GM18858 (cell line): Measurements from ENCODE around the gene SEMA4F.
A peak's percentile ranks its signal among the peaks of the same experiment; 100 is the strongest.
"Not testable (repeated sequence)": the region's sequence is repeated elsewhere in the genome, so short reads cannot be mapped to it uniquely, and the experiment has no call there.

Experiments
- ATAC-seq: cut with Tn5 transposase; IDR thresholded peaks from one replicate; pipeline ENCODE4 v1.9.1; 2021; ENCODE audit not compliant: unreplicated experiment

The SEMA4F gene, protein sequence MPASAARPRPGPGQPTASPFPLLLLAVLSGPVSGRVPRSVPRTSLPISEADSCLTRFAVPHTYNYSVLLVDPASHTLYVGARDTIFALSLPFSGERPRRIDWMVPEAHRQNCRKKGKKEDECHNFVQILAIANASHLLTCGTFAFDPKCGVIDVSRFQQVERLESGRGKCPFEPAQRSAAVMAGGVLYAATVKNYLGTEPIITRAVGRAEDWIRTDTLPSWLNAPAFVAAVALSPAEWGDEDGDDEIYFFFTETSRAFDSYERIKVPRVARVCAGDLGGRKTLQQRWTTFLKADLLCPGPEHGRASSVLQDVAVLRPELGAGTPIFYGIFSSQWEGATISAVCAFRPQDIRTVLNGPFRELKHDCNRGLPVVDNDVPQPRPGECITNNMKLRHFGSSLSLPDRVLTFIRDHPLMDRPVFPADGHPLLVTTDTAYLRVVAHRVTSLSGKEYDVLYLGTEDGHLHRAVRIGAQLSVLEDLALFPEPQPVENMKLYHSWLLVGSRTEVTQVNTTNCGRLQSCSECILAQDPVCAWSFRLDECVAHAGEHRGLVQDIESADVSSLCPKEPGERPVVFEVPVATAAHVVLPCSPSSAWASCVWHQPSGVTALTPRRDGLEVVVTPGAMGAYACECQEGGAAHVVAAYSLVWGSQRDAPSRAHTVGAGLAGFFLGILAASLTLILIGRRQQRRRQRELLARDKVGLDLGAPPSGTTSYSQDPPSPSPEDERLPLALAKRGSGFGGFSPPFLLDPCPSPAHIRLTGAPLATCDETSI

DNA sequence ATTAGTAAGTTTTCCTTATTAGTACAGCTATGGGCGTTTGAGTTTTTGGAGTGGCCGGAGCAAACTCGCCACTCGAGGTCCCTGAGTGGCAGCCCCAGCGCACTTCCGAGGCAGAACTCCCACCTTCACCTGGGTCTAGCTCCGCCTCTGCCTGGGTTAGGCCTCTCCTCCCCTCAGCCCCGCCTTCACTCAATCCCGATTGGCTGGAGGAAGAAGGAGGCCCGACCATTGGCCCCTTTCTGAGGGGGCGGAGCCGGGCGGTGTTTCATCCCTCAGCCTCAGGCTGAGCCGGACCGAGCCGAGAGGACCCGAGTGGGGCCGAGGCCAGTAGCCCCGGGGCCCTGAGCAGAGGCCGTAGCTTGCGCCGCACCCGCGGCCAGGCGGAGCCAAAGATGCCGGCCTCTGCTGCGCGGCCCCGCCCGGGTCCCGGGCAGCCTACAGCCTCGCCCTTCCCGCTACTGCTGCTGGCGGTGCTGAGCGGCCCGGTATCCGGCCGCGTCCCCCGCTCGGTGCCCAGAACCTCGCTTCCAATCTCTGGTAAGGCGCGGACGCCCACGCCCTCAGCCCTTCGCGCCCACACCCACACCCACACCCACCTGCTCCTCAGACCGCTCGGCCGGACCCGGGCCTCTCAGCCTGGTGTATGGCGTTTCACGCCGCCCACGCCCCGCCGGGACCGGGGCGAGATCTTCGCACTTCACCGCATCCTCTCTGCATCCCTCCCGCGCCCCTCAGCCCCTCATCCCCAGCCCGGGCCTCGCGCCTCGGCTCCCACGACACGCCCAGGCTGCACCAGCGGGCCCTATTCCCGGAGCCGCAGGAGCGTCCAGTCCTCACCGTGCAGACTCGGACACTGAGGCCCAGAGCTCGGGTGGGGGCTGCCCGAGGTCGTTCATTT is at the start of gene SEMA4F:
Gene SEMA4F, plus strand, starts transcription at position 263 of the 898 bp plus-strand sequence. Its CDS starts 130 bp downstream, at position 393.
- ATAC-seq = peak; percentile 99

DNA sequence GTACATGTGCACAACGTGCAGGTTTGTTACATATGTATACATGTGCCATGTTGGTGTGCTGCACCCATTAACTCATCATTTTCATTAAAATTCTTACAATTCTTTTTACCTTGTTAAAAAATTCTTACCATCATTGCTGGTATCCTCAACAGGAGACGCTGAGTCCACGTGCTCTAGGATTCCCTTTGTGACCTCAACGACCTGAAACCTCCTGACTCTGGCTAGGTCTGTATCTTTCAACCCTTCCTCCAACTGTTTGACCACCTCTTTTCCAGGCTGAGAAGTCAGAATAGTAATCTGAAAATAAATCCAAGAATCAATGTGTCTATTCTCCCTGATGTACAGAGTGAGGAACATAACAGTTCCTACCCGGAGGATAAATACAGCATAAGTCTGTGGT is 47.1 kb upstream of the SEMA4F start:
- ATAC-seq = no peak

DNA sequence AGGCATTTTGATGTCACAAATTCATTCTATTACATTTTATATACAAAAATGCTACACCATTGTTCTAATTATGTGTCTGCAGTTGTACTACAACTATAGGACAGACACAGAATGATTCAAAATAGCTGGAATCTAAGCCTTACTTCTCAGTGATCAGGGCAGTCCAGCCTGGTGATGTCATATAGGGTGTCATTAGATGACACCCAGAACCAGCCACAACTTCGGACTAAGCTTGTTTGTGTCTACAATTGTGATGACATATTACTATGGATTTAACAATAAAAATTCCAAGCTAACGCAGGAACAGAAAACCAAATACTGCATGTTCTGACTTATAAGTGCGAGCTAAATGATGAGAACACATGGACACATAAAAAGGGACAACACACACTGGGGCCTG is 36.9 kb upstream of the SEMA4F start:
- no peak for ATAC-seq

DNA sequence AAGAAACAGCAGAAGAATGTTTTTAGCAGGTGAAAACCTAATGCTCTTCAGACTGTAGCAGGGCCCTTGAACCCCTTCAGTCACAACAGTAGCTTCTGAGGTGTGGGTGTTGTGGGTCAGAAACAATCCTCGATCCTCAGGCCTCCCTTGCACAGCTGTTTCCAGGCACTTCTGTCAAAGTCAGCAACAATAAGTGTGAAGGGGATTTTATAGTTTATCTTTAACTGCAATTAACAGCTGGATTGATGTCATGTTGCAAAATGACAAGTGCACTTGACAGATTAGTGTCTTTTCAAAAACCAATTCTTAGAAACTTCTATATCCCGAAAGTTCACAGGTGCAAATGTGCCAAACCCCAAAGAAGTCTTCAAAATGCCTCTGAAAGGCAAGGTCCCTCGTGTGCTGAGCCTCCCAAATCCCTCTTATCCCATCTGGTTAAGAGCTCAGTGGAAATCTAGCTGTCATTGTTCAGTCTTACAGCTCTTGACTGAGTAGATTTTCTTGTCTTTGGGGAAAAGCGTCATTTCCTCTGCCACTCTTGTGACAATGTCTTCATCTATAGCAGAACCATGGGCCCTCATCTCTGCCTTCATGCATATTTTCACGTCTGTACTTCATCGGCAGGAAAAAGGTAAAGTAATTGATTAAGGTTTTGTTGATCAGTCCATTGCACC is 35.5 kb upstream of the SEMA4F start:
- no peak for ATAC-seq

DNA sequence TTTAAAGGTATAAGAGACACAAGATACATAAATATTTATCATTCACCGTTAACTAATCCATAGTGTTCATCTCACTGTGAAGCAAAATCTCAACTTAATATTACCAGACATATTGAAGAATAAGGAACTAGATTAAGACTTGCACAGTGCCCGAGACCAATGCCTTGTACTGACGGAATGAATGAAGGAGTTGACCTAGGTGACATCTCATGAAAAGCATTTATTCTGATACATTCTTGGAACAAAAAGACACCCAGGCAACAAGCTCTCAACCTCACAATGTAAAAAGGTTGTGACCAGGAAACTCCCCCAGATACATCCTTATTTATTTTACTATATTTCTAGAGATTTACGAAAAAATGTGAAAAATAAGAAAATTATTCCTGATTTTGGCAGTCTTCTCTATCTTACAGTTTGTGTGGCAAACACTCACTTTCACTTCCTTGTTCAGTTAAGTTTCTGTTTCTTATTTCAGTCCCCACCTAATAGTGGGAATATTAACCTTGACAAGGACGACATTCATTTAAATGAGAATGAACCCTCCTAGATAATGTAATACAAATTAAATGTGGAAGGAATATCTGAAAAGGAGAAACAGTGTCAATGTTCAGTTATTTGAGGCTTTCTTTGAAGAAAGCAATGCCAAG is 34.3 kb upstream of the SEMA4F start:
- ATAC-seq = peak; percentile 56

DNA sequence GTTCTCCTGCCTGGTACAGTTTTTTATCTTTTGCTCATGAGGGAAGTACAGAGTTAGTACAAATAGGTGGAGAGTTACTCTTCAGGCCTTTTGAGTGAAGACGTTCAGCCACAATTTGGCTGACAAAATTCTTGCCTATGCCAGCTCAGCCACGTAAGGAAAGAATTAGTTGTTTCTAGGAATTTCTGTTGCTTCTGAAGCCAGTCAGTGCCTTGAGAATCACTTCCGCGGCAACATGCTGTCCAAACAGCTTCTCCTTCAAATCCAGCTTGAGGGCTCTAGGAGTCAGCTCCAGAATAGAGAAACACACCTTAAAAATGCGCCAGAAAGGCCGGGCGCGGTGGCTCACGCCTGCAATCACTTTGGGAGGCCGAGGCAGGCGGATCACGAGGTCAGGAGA is 33.4 kb upstream of the SEMA4F start:
- ATAC-seq = no peak

DNA sequence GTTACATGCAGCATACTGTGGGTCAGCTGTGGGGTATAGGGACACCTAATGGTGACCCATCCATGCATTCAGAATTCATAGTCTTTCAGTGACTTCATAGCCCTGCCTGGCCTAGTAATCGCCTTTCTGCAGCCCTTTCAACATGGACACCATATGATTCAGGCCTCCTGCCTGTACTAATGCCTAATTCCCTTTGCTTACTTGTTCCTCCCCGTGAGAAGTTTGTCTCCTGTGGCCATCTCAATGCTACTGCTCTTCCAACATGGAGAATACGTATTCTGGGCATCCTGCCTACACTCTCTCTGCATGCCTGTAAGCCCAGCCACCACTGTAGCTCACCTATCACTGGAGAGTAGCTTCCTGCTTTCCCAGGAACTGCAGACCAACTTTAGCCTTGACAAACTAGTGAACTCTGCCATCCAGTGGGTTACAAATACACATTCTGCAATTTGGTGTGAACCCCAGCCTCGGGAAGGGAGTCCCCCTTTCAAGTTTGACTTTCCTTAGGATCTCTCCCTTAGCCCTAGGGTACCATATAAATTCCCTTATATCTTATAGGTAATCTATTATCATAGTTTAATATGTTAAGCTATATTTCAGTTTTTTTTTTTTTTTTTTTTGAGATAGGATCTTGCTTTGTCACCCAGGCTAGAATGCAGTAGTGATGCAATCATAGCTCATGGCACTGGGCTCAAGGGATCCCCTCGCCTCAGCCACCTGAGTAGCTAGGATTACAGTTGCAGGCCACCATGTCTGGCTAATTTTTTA is 28.2 kb upstream of the SEMA4F start:
- no peak for ATAC-seq

DNA sequence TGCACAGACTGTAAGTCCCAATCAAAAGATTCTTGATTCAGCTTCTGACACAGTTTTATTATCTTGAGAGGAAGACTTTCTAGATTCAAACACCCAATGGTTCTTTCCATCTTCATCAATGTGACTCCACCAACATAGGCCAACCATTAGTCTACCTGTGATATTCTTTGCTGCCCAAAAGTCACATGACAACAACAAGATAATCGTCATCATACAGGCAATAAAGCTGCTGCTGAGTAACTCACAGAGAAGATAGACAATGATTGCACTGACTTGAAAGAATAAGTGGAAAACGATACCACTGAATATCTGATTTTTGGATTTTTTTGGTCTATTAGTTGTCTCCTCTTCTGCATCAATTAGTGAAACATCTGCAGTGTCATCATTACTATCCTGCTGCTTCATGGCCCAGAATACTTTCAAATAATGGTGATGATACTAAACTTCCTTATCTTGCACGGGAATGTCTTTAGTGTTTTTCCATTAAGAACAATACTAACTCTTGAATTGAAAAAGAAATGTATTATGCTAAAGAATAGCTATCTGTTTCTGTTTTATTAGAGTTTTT is 25.4 kb upstream of the SEMA4F start:
- no peak for ATAC-seq

DNA sequence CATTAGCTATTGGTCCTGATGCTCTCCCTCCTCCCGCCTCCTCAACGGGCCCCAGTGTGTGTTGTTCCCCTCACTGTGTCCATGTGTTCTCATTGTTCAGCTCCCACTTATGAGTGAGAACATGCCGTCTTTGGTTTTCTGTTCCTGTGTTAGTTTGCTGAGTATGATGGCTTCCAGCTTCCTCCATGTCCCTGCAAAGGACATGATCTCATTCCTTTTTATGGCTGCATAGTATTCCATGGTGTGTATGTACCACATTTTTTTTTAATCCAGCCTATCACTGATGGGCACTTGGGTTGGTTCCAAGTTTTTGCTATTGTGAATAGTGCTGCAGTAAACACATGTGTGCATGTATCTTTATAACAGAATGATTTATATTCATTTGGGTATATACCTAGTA is 23.6 kb upstream of the SEMA4F start:
- not testable (repeated sequence) for ATAC-seq

GRCh38 chr2:74632209-74632938 is 21.7 kb upstream of the SEMA4F start:
- ATAC-seq = no peak

DNA sequence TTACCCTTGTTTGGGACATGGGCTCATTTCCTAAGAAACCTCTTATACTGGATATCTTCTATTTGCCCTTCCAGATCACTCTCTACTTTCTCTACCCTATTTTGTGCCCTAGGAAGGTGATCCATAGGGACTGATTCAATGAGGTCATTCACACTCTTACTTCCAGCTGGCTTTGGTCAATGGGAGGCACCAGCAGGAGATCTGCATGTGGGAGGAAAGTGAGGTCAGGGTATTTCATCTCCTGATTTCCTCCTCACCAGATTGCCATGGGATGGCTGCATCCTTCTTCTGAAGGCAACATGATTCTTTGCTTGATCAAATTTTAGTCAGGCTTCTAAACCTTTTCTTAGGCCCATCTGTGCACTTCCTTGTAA is 21.1 kb upstream of the SEMA4F start:
- ATAC-seq = no peak

- no peak for ATAC-seq
These were observed 14.5 kb upstream of the SEMA4F start for GRCh38 chr2:74639550-74639949.

DNA sequence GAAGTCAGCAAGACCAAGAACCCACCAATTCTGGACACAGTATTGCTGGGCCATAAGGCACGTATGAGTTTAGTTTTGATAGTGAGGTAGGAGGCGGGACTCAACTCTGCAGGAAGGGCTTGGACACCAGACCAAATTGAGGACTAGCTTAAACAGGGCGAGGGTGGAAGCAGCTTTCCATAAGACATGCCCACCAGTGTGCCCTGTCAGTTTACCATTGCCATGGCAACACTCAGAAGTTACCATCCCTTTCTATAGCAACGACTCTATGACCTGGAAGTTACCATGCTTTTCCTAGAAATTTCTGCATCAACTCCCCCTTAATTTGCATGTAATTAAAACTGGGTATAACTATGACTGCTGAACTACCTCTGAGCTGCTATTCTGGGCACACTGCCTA is 8.7 kb upstream of the SEMA4F start:
- ATAC-seq = no peak

DNA sequence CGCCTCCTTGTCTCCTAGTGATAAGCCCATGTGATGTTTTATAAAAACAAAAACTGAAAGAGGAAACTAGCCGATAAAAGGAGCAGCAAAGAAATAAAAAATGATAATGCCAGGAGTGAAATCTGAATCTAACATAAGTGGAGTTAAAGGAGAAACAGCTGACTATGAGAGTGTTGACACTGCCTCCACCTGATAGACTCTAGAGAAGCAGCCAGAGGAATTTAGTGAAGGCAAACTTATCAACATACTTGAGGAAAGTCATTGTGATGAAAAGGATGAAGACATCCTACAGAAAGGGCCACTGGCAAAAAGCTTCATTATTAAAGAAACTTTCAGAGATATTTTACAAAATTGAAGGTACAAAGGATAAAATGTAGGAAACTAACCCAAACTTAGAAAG is 7.8 kb upstream of the SEMA4F start:
- no peak for ATAC-seq

- ATAC-seq = no peak
These were observed 7.1 kb upstream of the SEMA4F start for GRCh38 chr2:74646834-74647482.

DNA sequence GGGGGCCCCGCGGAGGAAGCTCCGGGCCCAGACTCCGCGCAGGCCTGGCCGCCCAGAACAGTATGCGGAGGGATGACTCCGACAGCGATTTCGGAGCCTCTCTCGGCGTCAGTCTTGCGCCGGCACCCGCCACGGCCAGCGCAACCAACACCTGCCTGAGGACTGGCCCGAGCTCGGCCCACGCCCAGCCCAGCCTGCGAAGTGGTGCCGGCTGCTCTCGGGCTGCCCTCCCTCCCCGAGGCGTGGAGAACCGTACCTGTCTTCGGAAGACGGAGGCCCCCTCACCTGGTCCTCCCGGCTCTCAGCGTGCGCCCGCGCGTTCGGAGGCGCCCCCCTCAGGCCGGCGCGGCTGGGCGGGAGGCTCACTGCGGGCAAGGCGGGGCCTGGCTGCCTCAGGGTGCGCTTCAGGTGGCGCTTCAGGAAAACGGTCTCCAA is 6.0 kb upstream of the SEMA4F start, which contains the start of gene M1AP:
Gene M1AP, minus strand, starts transcription at position 322 of the 435 bp plus-strand sequence. CDS start 8,055 bp downstream, outside the sequence.
- no peak for ATAC-seq

GRCh38 chr2:74653589-74653984 is 460 bp upstream of the SEMA4F start:
- peak; percentile 10 for ATAC-seq

DNA sequence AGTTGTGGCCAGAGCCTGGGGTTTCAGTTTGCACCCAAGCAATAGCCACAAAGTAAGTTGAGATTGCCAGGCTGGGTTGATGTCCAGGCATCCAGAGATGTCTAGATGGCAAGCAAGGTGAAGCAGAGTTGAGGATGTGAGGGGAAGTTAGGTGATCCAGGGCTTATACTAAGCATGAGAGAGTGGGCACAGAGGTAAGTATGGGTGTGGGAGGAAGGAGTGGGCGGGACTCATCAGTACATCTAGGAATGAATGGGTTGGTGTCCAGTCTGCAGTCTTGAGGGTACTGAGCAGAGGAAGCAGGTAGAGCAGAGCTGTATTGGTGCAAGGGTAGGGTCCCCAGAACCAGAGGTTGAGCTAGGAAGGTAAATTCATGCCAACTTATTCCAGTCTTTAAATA is 1.5 kb downstream of the SEMA4F start:
- no peak for ATAC-seq
